ENCODE data around the gene NHS. TPM values are rescaled to one million over a fixed set of nuclear protein-coding genes. Genes with fewer than 3 reads are reported as not detected.
"Not testable (repeated sequence)": the region's sequence is repeated elsewhere in the genome, so short reads cannot be mapped to it uniquely, and the experiment has no call there.

NHS gene
- total RNA-seq, 2 donors from 2014 or later, result 6.0 to 7.3 TPM

DNA sequence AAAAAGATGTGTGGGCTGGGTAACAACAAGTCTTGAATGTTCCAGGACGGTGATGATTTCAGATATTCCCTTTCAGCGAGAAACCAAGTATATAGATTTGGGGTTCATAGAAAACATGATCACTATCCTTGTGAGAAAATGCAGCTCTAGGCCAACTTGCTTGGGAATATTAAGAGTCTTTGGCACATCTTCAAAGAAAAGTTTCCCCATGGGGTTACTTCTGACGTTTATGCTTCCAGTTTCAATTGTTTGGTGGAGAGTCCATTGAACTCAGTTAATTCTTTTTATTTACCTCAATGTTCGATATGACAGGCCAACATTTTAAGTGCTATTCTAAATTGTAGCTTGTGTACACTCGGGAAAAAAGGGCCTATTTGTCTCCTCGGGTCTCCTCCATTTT lies 126.7 kb downstream of the NHS start:
- WGBS, 2 experiments (ENCODE audit: insufficient coverage in 1 of 2, insufficient read length in 1 of 2), result 95 to 100% methylated on average over 1 to 6 of the region's 6 CpGs
- H3K27me3 Mint-ChIP-seq (ENCODE audit: insufficient read depth), result no peaks in the 10 kb centered on the region

DNA sequence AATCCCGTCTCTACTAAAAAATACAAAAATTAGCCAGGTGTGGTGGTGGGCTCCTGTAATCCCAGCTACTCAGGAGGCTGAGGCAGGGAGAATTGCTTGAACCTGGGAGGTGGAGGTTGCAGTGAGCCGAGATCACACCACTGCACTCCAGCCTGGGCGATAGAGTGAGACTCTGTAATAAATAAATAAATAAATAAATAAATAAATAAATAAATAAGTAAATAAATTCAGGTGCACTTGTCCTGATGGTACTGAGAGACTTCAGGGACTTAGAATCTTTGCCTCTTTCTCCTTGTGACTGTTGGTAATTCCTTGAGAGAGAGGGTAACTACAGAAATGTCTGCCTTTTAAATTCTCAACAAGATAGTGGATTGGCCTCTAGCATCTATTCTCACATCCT lies 131.4 kb downstream of the NHS start:
- H3K4me3 Mint-ChIP-seq; H3K36me3 ChIP-seq (ENCODE audit: control insufficient read depth, insufficient read depth, low read length); H3K27me3 Mint-ChIP-seq (ENCODE audit: insufficient read depth); H3K27ac Mint-ChIP-seq; H3K27ac ChIP-seq (ENCODE audit: low read depth, low read length); H3K4me3 ChIP-seq (ENCODE audit: low read length); H3K9ac ChIP-seq (ENCODE audit: extremely low read depth, low read length, poor library complexity, severe bottlenecking); H3K4me1 Mint-ChIP-seq; H3K9me3 ChIP-seq (ENCODE audit: control insufficient read depth, low read length); H3K27me3 ChIP-seq (ENCODE audit: control insufficient read depth, insufficient read depth, low read length, poor library complexity, severe bottlenecking); DNase-seq; H3K36me3 Mint-ChIP-seq (ENCODE audit: low read depth); H3K4me1 ChIP-seq (ENCODE audit: control insufficient read depth, insufficient read depth, low read length): not testable (repeated sequence)
- H3K9me3 Mint-ChIP-seq, result peaks cover 23% of the 10 kb centered on the region
- 86 to 100% methylated on average over 1 of the region's 3 CpGs for whole genome bisulfite sequencing, 2 experiments (ENCODE audit: insufficient coverage in 1 of 2, insufficient read length in 1 of 2)

More for the DNA sequence above, 126.7 kb downstream of the NHS start:
- Histone ChIP-seq H3K27ac (ENCODE audit: low read depth, low read length) (no peak overlapping the region), H3K9ac (ENCODE audit: extremely low read depth, low read length, poor library complexity, severe bottlenecking) (no peak overlapping the region), H3K4me3 (ENCODE audit: low read length) (no peak overlapping the region), H3K36me3 (ENCODE audit: control insufficient read depth, insufficient read depth, low read length) (no peaks in the 10 kb centered on the region), H3K27me3 (ENCODE audit: control insufficient read depth, insufficient read depth, low read length, poor library complexity, severe bottlenecking) (no peaks in the 10 kb centered on the region), H3K9me3 (ENCODE audit: control insufficient read depth, low read length) (no peaks in the 10 kb centered on the region), H3K4me1 (ENCODE audit: control insufficient read depth, insufficient read depth, low read length) (no peaks in the 10 kb centered on the region)
- no peak for DNase-seq
- TF ChIP-seq, protein P1, sequence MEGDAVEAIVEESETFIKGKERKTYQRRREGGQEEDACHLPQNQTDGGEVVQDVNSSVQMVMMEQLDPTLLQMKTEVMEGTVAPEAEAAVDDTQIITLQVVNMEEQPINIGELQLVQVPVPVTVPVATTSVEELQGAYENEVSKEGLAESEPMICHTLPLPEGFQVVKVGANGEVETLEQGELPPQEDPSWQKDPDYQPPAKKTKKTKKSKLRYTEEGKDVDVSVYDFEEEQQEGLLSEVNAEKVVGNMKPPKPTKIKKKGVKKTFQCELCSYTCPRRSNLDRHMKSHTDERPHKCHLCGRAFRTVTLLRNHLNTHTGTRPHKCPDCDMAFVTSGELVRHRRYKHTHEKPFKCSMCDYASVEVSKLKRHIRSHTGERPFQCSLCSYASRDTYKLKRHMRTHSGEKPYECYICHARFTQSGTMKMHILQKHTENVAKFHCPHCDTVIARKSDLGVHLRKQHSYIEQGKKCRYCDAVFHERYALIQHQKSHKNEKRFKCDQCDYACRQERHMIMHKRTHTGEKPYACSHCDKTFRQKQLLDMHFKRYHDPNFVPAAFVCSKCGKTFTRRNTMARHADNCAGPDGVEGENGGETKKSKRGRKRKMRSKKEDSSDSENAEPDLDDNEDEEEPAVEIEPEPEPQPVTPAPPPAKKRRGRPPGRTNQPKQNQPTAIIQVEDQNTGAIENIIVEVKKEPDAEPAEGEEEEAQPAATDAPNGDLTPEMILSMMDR (conservative IDR thresholded peaks at IDR 0.05), result no peak
- Mint-ChIP-seq H3K27ac (no peak overlapping the region), H3K36me3 (ENCODE audit: low read depth) (no peaks in the 10 kb centered on the region), H3K9me3 (peaks cover 11% of the 10 kb centered on the region), H3K4me3 (no peak overlapping the region), H3K4me1 (peaks cover 34% of the 10 kb centered on the region)

DNA sequence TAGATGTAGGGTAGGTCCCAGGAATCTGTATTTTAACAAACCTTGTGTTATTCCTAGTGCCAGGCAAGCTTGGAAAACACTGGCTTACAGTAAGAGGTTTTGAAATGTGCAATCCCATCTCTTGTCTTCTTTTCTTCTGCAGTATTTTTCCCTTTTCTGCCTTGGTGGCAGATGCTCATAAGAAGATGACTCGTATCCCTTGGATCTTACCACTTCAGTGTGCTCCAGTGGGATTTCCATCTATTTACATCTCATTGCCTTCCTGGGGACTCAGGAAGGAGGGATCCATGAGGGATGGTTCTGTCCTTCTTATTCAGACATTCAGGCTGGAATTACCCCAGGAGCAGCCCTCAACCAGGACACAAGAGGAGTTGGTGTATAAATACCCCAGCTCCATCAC lies 136.6 kb downstream of the NHS start:
- 67% methylated on average over 1 of the region's 1 CpG; no CpG with 5 or more reads in 1 of the 2 experiments for WGBS, 2 experiments (ENCODE audit: insufficient coverage in 1 of 2, insufficient read length in 1 of 2)
- Mint-ChIP-seq H3K9me3 (peaks cover 14% of the 10 kb centered on the region), H3K4me1 (peaks cover 23% of the 10 kb centered on the region), H3K27me3 (ENCODE audit: insufficient read depth) (peaks cover 3% of the 10 kb centered on the region), H3K27ac (no peak overlapping the region), H3K4me3 (no peak overlapping the region), H3K36me3 (ENCODE audit: low read depth) (peaks cover 6% of the 10 kb centered on the region)
- no peaks in the 10 kb centered on the region for H3K36me3 ChIP-seq (ENCODE audit: control insufficient read depth, insufficient read depth, low read length)
- H3K4me1 ChIP-seq (ENCODE audit: control insufficient read depth, insufficient read depth, low read length), result no peaks in the 10 kb centered on the region
- TF ChIP-seq, protein P1 (conservative IDR thresholded peaks at IDR 0.05), result no peak
- no peak overlapping the region for H3K27ac ChIP-seq (ENCODE audit: low read depth, low read length)
- no peak overlapping the region for H3K4me3 ChIP-seq (ENCODE audit: low read length)
- H3K9ac ChIP-seq (ENCODE audit: extremely low read depth, low read length, poor library complexity, severe bottlenecking), result no peak overlapping the region
- H3K27me3 ChIP-seq (ENCODE audit: control insufficient read depth, insufficient read depth, low read length, poor library complexity, severe bottlenecking), result no peaks in the 10 kb centered on the region
- DNase-seq, result no peak
- H3K9me3 ChIP-seq (ENCODE audit: control insufficient read depth, low read length), result no peaks in the 10 kb centered on the region

DNA sequence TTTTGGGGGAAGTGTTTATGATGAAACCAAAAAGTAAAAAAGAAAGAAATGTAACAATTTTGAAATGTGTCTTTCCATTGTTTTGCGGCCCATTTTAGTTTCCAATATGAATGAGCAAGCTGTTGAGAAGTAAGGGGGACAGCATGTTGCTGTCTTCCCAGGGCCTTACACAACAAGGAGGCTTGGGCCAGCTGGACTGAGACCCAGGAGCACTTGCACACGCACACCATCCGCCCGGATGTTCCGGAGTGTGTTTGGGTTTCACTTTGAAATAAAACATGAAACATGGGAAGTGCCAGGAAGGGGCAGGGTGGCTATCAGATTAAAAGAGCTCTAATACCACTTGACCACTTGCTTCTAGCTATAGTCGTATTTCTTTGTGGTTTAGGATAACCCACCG lies 144.4 kb downstream of the NHS start:
- Histone ChIP-seq H3K9ac (ENCODE audit: extremely low read depth, low read length, poor library complexity, severe bottlenecking) (no peak overlapping the region), H3K36me3 (ENCODE audit: control insufficient read depth, insufficient read depth, low read length) (no peaks in the 10 kb centered on the region), H3K27ac (ENCODE audit: low read depth, low read length) (no peak overlapping the region), H3K4me3 (ENCODE audit: low read length) (no peak overlapping the region), H3K4me1 (ENCODE audit: control insufficient read depth, insufficient read depth, low read length) (no peaks in the 10 kb centered on the region), H3K9me3 (ENCODE audit: control insufficient read depth, low read length) (no peaks in the 10 kb centered on the region), H3K27me3 (ENCODE audit: control insufficient read depth, insufficient read depth, low read length, poor library complexity, severe bottlenecking) (no peaks in the 10 kb centered on the region)
- no peak overlapping the region for H3K4me3 Mint-ChIP-seq
- DNase-seq, result no peak
- WGBS, 2 experiments (ENCODE audit: insufficient coverage in 1 of 2, insufficient read length in 1 of 2), result 92% methylated on average over 4 of the region's 7 CpGs; no CpG with 5 or more reads in 1 of the 2 experiments
- no peaks in the 10 kb centered on the region for H3K36me3 Mint-ChIP-seq (ENCODE audit: low read depth)
- peaks cover 5% of the 10 kb centered on the region for H3K4me1 Mint-ChIP-seq
- TF ChIP-seq, protein P1 (conservative IDR thresholded peaks at IDR 0.05), result no peak
- no peaks in the 10 kb centered on the region for H3K27me3 Mint-ChIP-seq (ENCODE audit: insufficient read depth)
- no peak overlapping the region for H3K27ac Mint-ChIP-seq
- peaks cover 4% of the 10 kb centered on the region for H3K9me3 Mint-ChIP-seq
